HG03457 (cell line): ENCODE data around the gene ZNF335.
A peak's percentile ranks its signal among the peaks of the same experiment; 100 is the strongest.

Experiments
- ATAC-seq: cut with Tn5 transposase; IDR thresholded peaks from one replicate; pipeline ENCODE4 v1.9.1; 2021; ENCODE audit warnings: moderate number of reproducible peaks; ENCODE audit not compliant: unreplicated experiment

Gene ZNF335

GRCh38 chr20:45971675-45972499 lies at the start of gene ZNF335:
ZNF335 (minus strand) TSS chr20:45972203; CDS start chr20:45971410, 793 bp downstream.
- ATAC-seq = peak; percentile 48

GRCh38 chr20:46020555-46020954 lies 48.6 kb upstream of the ZNF335 start:
- ATAC-seq = no peak

GRCh38 chr20:46018611-46019010 lies 46.6 kb upstream of the ZNF335 start:
- ATAC-seq = no peak

- no peak for ATAC-seq
Observed at GRCh38 chr20:46018112-46018511, 46.1 kb upstream of the ZNF335 start.

GRCh38 chr20:46017272-46017671 lies 45.3 kb upstream of the ZNF335 start:
- ATAC-seq = no peak

GRCh38 chr20:46014517-46015396 lies 42.8 kb upstream of the ZNF335 start:
- ATAC-seq = no peak

- peak; percentile 56 for ATAC-seq
Observed at GRCh38 chr20:46013829-46014516, 42.0 kb upstream of the ZNF335 start.

GRCh38 chr20:46013322-46013828 lies 41.4 kb upstream of the ZNF335 start:
- no peak for ATAC-seq

- no peak for ATAC-seq
Observed at GRCh38 chr20:46012921-46013320, 40.9 kb upstream of the ZNF335 start.

GRCh38 chr20:46011631-46012482 lies 39.9 kb upstream of the ZNF335 start:
- no peak for ATAC-seq

GRCh38 chr20:46010491-46011391 lies 38.7 kb upstream of the ZNF335 start:
- no peak for ATAC-seq

- no peak for ATAC-seq
Observed at GRCh38 chr20:46009816-46010215, 37.8 kb upstream of the ZNF335 start.

GRCh38 chr20:46007671-46008070 lies 35.7 kb upstream of the ZNF335 start:
- ATAC-seq = no peak

GRCh38 chr20:46006964-46007363 lies 35.0 kb upstream of the ZNF335 start:
- ATAC-seq = no peak

- ATAC-seq = no peak
Observed at GRCh38 chr20:46006022-46006705, 34.2 kb upstream of the ZNF335 start.

- no peak for ATAC-seq
Observed at GRCh38 chr20:46004889-46005473, 33.0 kb upstream of the ZNF335 start.

- ATAC-seq = no peak
Observed at GRCh38 chr20:46004187-46004586, 32.2 kb upstream of the ZNF335 start.

GRCh38 chr20:46002008-46002407 lies 30.0 kb upstream of the ZNF335 start:
- ATAC-seq = no peak
